Mesothelial cell of epicardium (in vitro differentiated cells): ENCODE measurements around the gene PRSS50. TPM values are rescaled to one million over a fixed set of nuclear protein-coding genes. Genes with fewer than 3 reads are reported as not detected.

Experiments used
- DNase-seq, 2 experiments: peaks; one replicate each; pipeline ENCODE4 v3.0.0; 2021; ENCODE audit warnings: low spot score in 2 of 2; ENCODE audit not compliant: unreplicated experiment in 2 of 2
- H3K27ac Mint-ChIP-seq: 2 replicates; pipeline ENCODE4 v1.8.0; 2021; ENCODE audit warnings: mixed read lengths
- H3K27me3 Mint-ChIP-seq: 2 replicates; pipeline ENCODE4 v1.8.0; 2021; ENCODE audit warnings: low read depth, mixed read lengths
- H3K36me3 Mint-ChIP-seq: 2 replicates; pipeline ENCODE4 v1.8.0; 2021; ENCODE audit warnings: mixed read lengths
- H3K4me1 Mint-ChIP-seq: 2 replicates; pipeline ENCODE4 v1.8.0; 2021; ENCODE audit warnings: mixed read lengths
- H3K4me3 Mint-ChIP-seq: 2 replicates; pipeline ENCODE4 v1.8.0; 2021; ENCODE audit warnings: mild to moderate bottlenecking, moderate library complexity, mixed read lengths
- H3K9me3 Mint-ChIP-seq: 2 replicates; pipeline ENCODE4 v1.8.0; 2021; ENCODE audit warnings: mixed read lengths
- total RNA-seq: library from RNA; stranded (reverse); gene quantifications from 3 replicates; pipeline ENCODE4 v1.2.1, GENCODE V29; 2021
- TF ChIP-seq, protein P1 (sequence below): fragments of 200-600 bp; sonication (generic); IDR thresholded peaks from one replicate; pipeline ENCODE4 v1.5.0; 2021; ENCODE audit warnings: antibody characterized with exemption; ENCODE audit not compliant: unreplicated experiment

PRSS50 gene
- total RNA-seq, 1 donor from 2014 or later = 4.5 TPM

DNA sequence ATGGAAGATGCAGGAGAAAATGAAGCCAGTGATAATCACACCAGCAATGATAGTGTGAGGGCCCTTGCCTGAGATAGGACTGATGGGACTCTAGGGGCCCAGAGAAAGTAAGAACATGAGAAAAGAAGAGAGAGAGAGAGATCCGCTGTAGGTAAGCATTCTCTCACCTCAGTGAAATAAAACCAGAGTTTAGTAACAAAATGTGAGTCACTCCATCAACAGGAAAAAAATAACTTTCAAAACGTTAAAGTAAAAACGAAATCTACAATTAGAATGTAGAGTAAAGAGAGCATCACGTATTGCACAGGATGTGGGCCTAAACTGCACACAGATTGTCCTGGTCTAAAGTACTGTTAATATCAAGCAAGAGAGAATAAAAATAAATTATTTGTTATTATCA is 6.8 kb upstream of the PRSS50 start:
- Mint-ChIP-seq H3K36me3 (no peaks in the 10 kb centered on the region), H3K4me3 (no peak overlapping the region), H3K27ac (no peak overlapping the region), H3K4me1 (peaks cover 18% of the 10 kb centered on the region), H3K27me3 (peaks cover 2% of the 10 kb centered on the region), H3K9me3 (peaks cover 5% of the 10 kb centered on the region)
- TF ChIP-seq, protein P1, sequence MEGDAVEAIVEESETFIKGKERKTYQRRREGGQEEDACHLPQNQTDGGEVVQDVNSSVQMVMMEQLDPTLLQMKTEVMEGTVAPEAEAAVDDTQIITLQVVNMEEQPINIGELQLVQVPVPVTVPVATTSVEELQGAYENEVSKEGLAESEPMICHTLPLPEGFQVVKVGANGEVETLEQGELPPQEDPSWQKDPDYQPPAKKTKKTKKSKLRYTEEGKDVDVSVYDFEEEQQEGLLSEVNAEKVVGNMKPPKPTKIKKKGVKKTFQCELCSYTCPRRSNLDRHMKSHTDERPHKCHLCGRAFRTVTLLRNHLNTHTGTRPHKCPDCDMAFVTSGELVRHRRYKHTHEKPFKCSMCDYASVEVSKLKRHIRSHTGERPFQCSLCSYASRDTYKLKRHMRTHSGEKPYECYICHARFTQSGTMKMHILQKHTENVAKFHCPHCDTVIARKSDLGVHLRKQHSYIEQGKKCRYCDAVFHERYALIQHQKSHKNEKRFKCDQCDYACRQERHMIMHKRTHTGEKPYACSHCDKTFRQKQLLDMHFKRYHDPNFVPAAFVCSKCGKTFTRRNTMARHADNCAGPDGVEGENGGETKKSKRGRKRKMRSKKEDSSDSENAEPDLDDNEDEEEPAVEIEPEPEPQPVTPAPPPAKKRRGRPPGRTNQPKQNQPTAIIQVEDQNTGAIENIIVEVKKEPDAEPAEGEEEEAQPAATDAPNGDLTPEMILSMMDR = no peak
- DNase-seq = no peak

DNA sequence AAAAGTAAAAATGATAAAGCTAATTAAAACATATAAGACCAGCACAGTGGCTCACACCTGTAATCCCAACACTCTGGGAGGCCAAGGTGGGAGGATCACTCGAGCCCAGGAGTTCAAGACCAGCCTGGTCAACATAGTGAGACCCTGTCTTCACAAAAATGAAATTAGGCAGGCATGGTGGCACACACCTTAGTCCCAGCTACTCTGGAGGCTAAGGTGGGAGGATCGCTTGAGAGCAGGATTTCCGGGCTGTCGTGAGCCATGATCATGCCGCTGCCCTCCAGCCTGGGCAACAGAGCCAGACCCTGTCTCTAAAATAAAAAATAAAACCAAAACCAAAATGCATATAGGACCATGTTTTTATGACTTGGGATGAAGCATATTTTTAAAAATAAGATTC is 4.8 kb upstream of the PRSS50 start:
- Mint-ChIP-seq H3K27me3 (peaks cover 2% of the 10 kb centered on the region), H3K27ac (no peak overlapping the region), H3K9me3 (peaks cover 5% of the 10 kb centered on the region), H3K4me3 (no peak overlapping the region), H3K4me1 (peaks cover 18% of the 10 kb centered on the region), H3K36me3 (no peaks in the 10 kb centered on the region)
- TF ChIP-seq, protein P1 = no peak
- DNase-seq = no peak

DNA sequence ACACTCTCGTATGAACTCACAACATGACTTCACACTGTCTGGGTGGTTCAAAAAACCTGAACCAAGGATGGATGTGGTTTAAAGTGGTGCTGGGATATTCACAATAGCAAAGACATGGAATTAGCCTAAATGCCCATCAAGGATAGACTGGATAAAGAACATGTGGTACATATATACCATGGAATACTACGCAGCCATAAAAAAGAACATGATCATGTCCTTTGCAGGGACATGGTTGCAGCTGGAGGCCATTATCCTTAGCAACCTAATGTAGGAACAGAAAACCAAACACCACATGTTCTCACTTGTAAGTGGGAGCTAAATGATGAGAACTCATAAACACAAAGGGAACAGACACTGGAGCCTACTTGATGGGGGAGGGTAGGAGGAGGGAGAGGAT is 3.3 kb upstream of the PRSS50 start:
- peaks cover 12% of the 10 kb centered on the region for H3K4me1 Mint-ChIP-seq

DNA sequence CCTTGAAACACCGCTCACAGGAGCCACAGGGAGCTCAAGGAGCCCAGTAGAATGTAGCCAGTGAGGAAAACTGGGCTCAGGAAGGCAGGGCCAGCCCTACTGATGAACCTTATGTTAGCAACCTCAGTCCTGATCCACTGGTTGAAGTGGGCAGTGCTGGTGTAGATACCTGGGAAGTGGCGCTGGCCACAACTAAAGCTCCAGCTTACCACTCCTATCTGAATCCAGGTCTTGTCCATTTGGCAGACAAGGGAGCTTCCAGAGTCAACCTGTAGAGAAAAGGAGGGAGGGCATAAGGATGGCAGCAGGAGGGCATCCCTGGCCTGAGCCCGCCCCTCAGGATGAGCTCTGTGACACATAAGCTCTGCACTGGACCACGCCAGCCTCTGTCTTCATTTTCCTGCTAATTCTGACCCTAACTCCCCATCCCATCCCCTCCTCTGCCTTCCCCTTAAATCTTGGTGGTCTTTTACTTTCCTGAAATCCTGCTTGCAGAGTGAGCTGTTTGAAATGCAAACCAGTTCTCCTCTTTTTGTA is 2.1 kb upstream of the PRSS50 start:
- DNase-seq = no peak
- H3K4me3 Mint-ChIP-seq = no peak overlapping the region
- peaks cover 5% of the 10 kb centered on the region for H3K9me3 Mint-ChIP-seq
- TF ChIP-seq, protein P1 = no peak
- no peak overlapping the region for H3K27ac Mint-ChIP-seq
- peaks cover 2% of the 10 kb centered on the region for H3K27me3 Mint-ChIP-seq
- peaks cover 2% of the 10 kb centered on the region for H3K4me1 Mint-ChIP-seq
- no peaks in the 10 kb centered on the region for H3K36me3 Mint-ChIP-seq

More for the DNA sequence above, 3.3 kb upstream of the PRSS50 start:
- peaks cover 5% of the 10 kb centered on the region for H3K9me3 Mint-ChIP-seq
- TF ChIP-seq, protein P1 = no peak
- peaks cover 2% of the 10 kb centered on the region for H3K27me3 Mint-ChIP-seq
- H3K36me3 Mint-ChIP-seq = no peaks in the 10 kb centered on the region
- H3K4me3 Mint-ChIP-seq = no peak overlapping the region
- no peak overlapping the region for H3K27ac Mint-ChIP-seq
- no peak for DNase-seq

DNA sequence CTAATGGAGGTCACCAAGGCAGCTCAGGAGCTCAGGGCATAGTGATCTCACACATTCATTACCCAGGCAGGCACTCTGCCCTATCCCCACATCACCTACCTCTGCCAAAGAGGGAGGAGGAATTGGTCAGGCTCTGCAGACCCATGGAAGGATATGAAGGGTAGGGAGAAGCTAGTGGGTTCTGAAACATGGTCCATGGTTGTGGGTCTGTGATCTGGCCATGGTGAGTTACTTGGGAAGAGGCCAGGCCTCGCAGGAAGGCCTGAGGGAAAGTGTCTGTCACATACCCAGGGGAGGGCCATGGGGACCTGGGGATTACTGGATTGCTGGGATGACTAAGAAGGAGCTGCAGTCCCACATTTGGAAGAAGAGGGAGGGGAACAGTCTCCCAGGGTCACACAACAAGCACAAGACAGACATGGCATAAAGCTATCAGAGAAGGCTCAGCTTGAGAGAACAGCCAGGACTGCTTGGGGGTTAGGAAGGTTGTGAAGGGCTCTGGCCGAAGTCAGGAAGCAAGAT is 1.4 kb upstream of the PRSS50 start:
- peaks cover 5% of the 10 kb centered on the region for H3K9me3 Mint-ChIP-seq
- peaks cover 2% of the 10 kb centered on the region for H3K27me3 Mint-ChIP-seq
- no peak overlapping the region for H3K4me3 Mint-ChIP-seq
- peaks cover 2% of the 10 kb centered on the region for H3K4me1 Mint-ChIP-seq
- TF ChIP-seq, protein P1 = no peak
- DNase-seq = no peak
- no peak overlapping the region for H3K27ac Mint-ChIP-seq
- no peaks in the 10 kb centered on the region for H3K36me3 Mint-ChIP-seq
